Hepatic stellate cell (primary cell): ENCODE measurements around the gene CAPN6.

Experiments used
- DNase-seq: peaks from one replicate; pipeline ENCODE4 v3.0.0; 2011; ENCODE audit warnings: low spot score

The CAPN6 gene

GRCh38 chrX:111199505-111199904, 70.8 kb downstream of the CAPN6 start:
- DNase-seq = no peak
